Gastrocnemius medialis (tissue), 4 donors: ENCODE data around the gene CEP112. TPM values are rescaled to one million over a fixed set of nuclear protein-coding genes. Genes with fewer than 3 reads are reported as not detected.

ENCODE experiments used
- ATAC-seq, 2 donors: fragments of 150-250 bp; one replicate each; pipeline ENCODE4 v1.9.1; 2016
- DNase-seq, 2 donors: peaks; one replicate each; pipeline ENCODE4 v3.0.0-alpha.2; 2019
- H3K27ac ChIP-seq, 4 donors: fragments of 200-600 bp; sonication (generic); 1 replicate in 1 of 4; 2 replicates in 3 of 4; pipeline ENCODE4 v1.5.1; 2016 to 2018; ENCODE audit warnings: mild to moderate bottlenecking in 2 of 4, moderate library complexity in 1 of 4
- H3K27me3 ChIP-seq, 3 donors: fragments of 200-600 bp; sonication (generic) in 2 of 3; 1 replicate in 1 of 3; 2 replicates in 2 of 3; pipeline versions ENCODE4 v1.5.1 to v1.6.0; 2016 to 2019; ENCODE audit warnings: mild to moderate bottlenecking in 1 of 3, moderate library complexity in 1 of 3
- H3K36me3 ChIP-seq, 2 donors: fragments of 200-600 bp; sonication (generic) in 1 of 2; one replicate each; pipeline ENCODE4 v1.5.1; 2017 to 2018
- H3K4me1 ChIP-seq, 2 donors: fragments of 200-600 bp; sonication (generic) in 1 of 2; one replicate each; pipeline ENCODE4 v1.5.1; 2016 to 2017; ENCODE audit warnings: mild to moderate bottlenecking in 2 of 2
- H3K4me3 ChIP-seq, 4 donors: fragments of 200-600 bp; sonication (generic) in 3 of 4; 1 replicate in 1 of 4; 2 replicates in 3 of 4; pipeline ENCODE4 v1.5.1; 2016 to 2019; ENCODE audit warnings: mild to moderate bottlenecking in 2 of 4
- H3K9me3 ChIP-seq, 3 donors: fragments of 200-600 bp; sonication (generic) in 2 of 3; 1 replicate in 1 of 3; 2 replicates in 2 of 3; pipeline ENCODE4 v1.5.1; 2016 to 2019
- POLR2A ChIP-seq, 2 donors: fragments of 450-650 bp; IDR thresholded peaks; one replicate each; pipeline ENCODE4 v1.6.1; 2017; ENCODE audit warnings: antibody characterized with exemption in 2 of 2, mild to moderate bottlenecking in 2 of 2, moderate library complexity in 2 of 2
- in situ Hi-C, 4 donors: fragments of 200-750 bp; cut with MboI; loops; one replicate each; pipeline versions ENCODE4 v1.15.0 to v1.8.0; 2017; ENCODE audit warnings: low sequenced_read_pairs in 4 of 4
- intact Hi-C: fragments of 100-400 bp; cut with DNase I; formaldehyde crosslinking; loops from one replicate; pipeline ENCODE4 v1.15.1; 2023; ENCODE audit warnings: low total_unique reads
- total RNA-seq, 4 donors: library from RNA; depleted of rRNA; stranded (reverse); fragments of >200 nt; gene quantifications; one replicate each; pipeline versions ENCODE4 v1.1.0 to v1.2.3, GENCODE V29; 2016
- TF ChIP-seq, protein P1 (sequence below), 5 experiments: fragments of 450-650 bp in 3 of 5; fragments of 200-600 bp in 2 of 5; sonication (generic) in 2 of 5; IDR thresholded peaks in 4 of 5; conservative IDR thresholded peaks in 1 of 5; 1 replicate in 4 of 5; 2 replicates in 1 of 5; pipeline ENCODE4 v1.5.1; 2016 to 2019; ENCODE audit warnings: antibody characterized with exemption in 5 of 5, mild to moderate bottlenecking in 3 of 5, moderate library complexity in 3 of 5

Gene CEP112
- total RNA-seq, 4 donors from 2014 or later, result 6.1 to 8.7 (median 7.1) TPM

DNA sequence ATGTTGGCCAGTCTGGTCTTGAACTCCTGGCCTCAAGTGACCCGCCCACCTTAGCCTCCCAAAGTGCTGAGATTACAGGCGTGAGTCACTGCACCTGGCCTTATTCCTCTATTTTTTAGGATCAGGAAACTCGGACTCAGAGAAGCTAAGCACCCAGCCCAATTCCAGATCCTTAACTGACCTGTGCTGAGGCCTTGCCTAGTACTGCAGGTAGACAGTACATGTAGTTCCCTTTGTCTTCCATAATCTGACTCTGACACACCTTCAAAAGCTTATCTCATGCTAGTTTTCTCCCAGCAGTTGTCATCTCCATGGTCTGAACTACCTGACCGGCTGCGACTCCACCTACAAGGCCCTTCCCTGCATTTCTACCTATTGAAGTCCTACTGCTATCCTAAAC, 564.8 kb downstream of the CEP112 start:
- no peak overlapping the region for H3K27ac ChIP-seq
- H3K4me3 ChIP-seq, result no peak overlapping the region

DNA sequence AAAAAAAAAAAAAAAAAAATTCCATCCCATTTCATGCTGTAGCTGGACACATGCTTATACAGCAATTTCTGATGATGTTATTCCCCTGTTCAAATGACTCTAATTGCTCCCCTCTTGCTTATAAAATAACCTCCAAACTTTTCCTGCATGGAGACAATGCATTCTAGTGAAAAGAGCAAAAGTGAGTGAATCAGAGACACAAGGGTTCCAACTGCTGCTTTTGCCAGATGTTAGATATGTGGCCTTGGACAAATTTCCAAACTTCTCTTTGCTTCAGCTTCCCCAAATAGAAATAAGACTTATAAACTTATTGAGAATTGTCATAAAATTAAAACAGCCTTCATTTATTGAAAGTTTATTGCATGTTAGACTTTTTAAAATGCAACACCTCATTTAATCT, 565.5 kb downstream of the CEP112 start:
- H3K36me3 ChIP-seq, result no peaks in the 10 kb centered on the region
- H3K4me1 ChIP-seq, result no peaks in the 10 kb centered on the region
- intact Hi-C loops, result no loop called here
- TF ChIP-seq, protein P1, sequence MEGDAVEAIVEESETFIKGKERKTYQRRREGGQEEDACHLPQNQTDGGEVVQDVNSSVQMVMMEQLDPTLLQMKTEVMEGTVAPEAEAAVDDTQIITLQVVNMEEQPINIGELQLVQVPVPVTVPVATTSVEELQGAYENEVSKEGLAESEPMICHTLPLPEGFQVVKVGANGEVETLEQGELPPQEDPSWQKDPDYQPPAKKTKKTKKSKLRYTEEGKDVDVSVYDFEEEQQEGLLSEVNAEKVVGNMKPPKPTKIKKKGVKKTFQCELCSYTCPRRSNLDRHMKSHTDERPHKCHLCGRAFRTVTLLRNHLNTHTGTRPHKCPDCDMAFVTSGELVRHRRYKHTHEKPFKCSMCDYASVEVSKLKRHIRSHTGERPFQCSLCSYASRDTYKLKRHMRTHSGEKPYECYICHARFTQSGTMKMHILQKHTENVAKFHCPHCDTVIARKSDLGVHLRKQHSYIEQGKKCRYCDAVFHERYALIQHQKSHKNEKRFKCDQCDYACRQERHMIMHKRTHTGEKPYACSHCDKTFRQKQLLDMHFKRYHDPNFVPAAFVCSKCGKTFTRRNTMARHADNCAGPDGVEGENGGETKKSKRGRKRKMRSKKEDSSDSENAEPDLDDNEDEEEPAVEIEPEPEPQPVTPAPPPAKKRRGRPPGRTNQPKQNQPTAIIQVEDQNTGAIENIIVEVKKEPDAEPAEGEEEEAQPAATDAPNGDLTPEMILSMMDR (IDR thresholded peaks at IDR 0.05 in 4 of 5, conservative IDR thresholded peaks at IDR 0.05 in 1 of 5), result no peak
- TF ChIP-seq POLR2A (IDR thresholded peaks at IDR 0.05), result no peak
- H3K27ac ChIP-seq, result no peak overlapping the region
- no peaks in the 10 kb centered on the region for H3K9me3 ChIP-seq
- H3K27me3 ChIP-seq, result no peaks in the 10 kb centered on the region
- DNase-seq (no peak), ATAC-seq (no peak)
- no peak overlapping the region for H3K4me3 ChIP-seq
- in situ Hi-C loops, result no loop called here

More for the DNA sequence above, 564.8 kb downstream of the CEP112 start:
- no peaks in the 10 kb centered on the region for H3K36me3 ChIP-seq
- in situ Hi-C loops (no loop called here), intact Hi-C loops (no loop called here)
- DNase-seq, result no peak
- H3K9me3 ChIP-seq, result no peaks in the 10 kb centered on the region
- ATAC-seq, result no peak
- no peaks in the 10 kb centered on the region for H3K4me1 ChIP-seq
- H3K27me3 ChIP-seq, result no peaks in the 10 kb centered on the region
- TF ChIP-seq POLR2A (IDR thresholded peaks at IDR 0.05), result no peak
- TF ChIP-seq, protein P1 (IDR thresholded peaks at IDR 0.05 in 4 of 5, conservative IDR thresholded peaks at IDR 0.05 in 1 of 5), result no peak

DNA sequence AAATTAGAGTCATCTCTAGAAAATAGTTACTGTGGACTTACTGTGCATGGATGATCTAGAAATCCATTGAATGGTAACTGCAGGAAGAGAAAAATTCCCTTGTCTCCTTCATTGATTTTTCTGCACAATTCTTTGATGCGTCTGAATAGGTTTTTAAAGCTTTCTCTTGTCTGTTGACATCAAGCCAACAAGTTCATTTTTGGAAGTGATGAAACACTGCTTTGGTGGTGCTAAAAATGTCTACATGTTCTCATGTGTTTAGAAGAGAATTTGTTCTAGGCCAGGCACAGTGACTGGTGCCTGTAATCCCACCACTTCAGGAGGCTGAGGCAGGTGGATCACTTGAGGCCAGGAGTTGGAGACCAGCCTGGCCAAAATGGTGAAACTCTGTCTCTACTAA, 573.4 kb downstream of the CEP112 start:
- no peaks in the 10 kb centered on the region for H3K27me3 ChIP-seq
- no peak for ATAC-seq
- no peak overlapping the region for H3K27ac ChIP-seq
- DNase-seq, result no peak
- H3K4me1 ChIP-seq, result no peaks in the 10 kb centered on the region
- no peak overlapping the region for H3K4me3 ChIP-seq
- no peaks in the 10 kb centered on the region for H3K9me3 ChIP-seq
- no peaks in the 10 kb centered on the region for H3K36me3 ChIP-seq
- in situ Hi-C loops, result no loop called here
- intact Hi-C loops, result no loop called here
- TF ChIP-seq POLR2A (IDR thresholded peaks at IDR 0.05), result no peak

- DNase-seq, result no peak
- TF ChIP-seq, protein P1 (IDR thresholded peaks at IDR 0.05 in 4 of 5, conservative IDR thresholded peaks at IDR 0.05 in 1 of 5), result no peak
- TF ChIP-seq POLR2A (IDR thresholded peaks at IDR 0.05), result no peak
- no peaks in the 10 kb centered on the region for H3K27me3 ChIP-seq
- in situ Hi-C loops (no loop called here), intact Hi-C loops (no loop called here)
- H3K9me3 ChIP-seq, result no peaks in the 10 kb centered on the region
- ATAC-seq, result no peak
- H3K4me3 ChIP-seq, result no peak overlapping the region
- H3K4me1 ChIP-seq, result no peaks in the 10 kb centered on the region
- no peak overlapping the region for H3K27ac ChIP-seq
- H3K36me3 ChIP-seq, result no peaks in the 10 kb centered on the region
These were observed 574.4 kb downstream of the CEP112 start for GRCh38 chr17:65617496-65617895.

GRCh38 chr17:65609749-65610148, 582.2 kb downstream of the CEP112 start:
- intact Hi-C loops, result no loop called here
- no peak for ATAC-seq
- Histone ChIP-seq H3K36me3 (no peaks in the 10 kb centered on the region), H3K27me3 (no peaks in the 10 kb centered on the region), H3K27ac (no peak overlapping the region), H3K4me1 (no peaks in the 10 kb centered on the region), H3K4me3 (no peak overlapping the region), H3K9me3 (no peaks in the 10 kb centered on the region)
- TF ChIP-seq, protein P1 (IDR thresholded peaks at IDR 0.05 in 4 of 5, conservative IDR thresholded peaks at IDR 0.05 in 1 of 5), result no peak
- no peak for TF ChIP-seq POLR2A (IDR thresholded peaks at IDR 0.05)
- DNase-seq, result no peak
- in situ Hi-C loops, result no loop called here
